ENCODE results near the gene C1QC.

The C1QC gene

DNA sequence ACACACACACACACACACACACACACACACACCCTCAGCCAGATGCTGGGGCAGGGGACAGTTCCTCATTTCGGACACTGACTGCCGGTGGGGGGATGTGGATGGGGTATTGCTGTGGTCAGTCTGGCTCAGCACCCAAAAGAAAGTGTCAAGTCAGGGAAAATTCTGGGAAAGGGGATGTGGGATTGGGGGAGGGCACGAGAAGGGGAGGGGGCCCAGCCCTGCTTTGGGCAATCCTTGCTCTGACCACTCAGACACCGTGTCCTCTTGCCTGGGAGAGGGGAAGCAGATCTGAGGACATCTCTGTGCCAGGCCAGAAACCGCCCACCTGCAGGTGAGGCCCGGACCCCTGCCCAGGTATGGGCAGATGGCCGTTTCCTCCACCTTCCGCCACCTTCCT lies at the start of gene C1QC:
C1QC (plus strand) TSS at position 253 of the 400 bp plus-strand sequence. CDS start 391 bp downstream, outside the sequence.
- Histone ChIP-seq H3K9ac (ENCODE audit: low read depth in 1 of 2, low read length in 2 of 2) (no peak within 1 kb of the TSS), H3K4me3 (ENCODE audit: low read depth in 1 of 2, low read length in 2 of 2) (peak within 1 kb of the TSS; percentile 21 to 24), H3K27ac (ENCODE audit: low read depth, low read length) (no peak within 1 kb of the TSS), H3K4me1 (ENCODE audit: control insufficient read depth in 1 of 2, insufficient read depth in 2 of 2, low read length in 2 of 2) (peaks cover 0 to 3% of the 10 kb centered on the region in 2 donors), H3K9me3 (ENCODE audit: control insufficient read depth in 1 of 2, low read length in 2 of 2) (no peaks in the 10 kb centered on the region), H3K36me3 (ENCODE audit: control insufficient read depth in 1 of 2, insufficient read depth in 2 of 2, low read length in 2 of 2) (no peaks in the 10 kb centered on the region), H3K27me3 (ENCODE audit: control insufficient read depth in 1 of 2, insufficient read depth in 2 of 2, low read length in 2 of 2) (no peaks in the 10 kb centered on the region)

DNA sequence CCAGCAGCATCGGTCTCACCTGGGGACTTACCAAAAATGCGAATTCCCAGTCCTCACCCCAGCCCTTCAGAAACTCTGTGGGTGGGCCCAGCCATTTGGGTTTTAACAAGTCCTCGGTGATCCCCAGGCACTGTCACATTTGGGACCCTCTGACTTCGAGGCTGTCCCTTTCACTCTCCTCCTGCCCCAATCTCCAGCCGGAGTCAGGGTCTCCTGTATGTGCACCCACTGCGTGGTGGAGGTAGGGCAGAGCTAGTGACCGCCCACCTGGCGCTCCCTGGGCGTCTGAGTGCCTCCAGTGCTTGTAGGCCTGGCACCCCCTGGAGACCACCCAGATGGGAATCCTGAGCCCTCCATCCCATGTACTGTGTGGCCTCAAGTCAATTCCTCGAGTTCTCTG lies 49.0 kb upstream of the C1QC start:
- H3K27me3 ChIP-seq (ENCODE audit: control insufficient read depth in 1 of 2, insufficient read depth in 2 of 2, low read length in 2 of 2) = peaks cover 33 to 34% of the 10 kb centered on the region in 2 donors
- H3K4me1 ChIP-seq (ENCODE audit: control insufficient read depth in 1 of 2, insufficient read depth in 2 of 2, low read length in 2 of 2) = no peaks in the 10 kb centered on the region
- H3K36me3 ChIP-seq (ENCODE audit: control insufficient read depth in 1 of 2, insufficient read depth in 2 of 2, low read length in 2 of 2) = no peaks in the 10 kb centered on the region
- no peaks in the 10 kb centered on the region for H3K9me3 ChIP-seq (ENCODE audit: control insufficient read depth in 1 of 2, low read length in 2 of 2)
- H3K4me3 ChIP-seq (ENCODE audit: low read depth in 1 of 2, low read length in 2 of 2) = no peak overlapping the region
- H3K9ac ChIP-seq (ENCODE audit: low read depth in 1 of 2, low read length in 2 of 2) = no peak overlapping the region
- no peak overlapping the region for H3K27ac ChIP-seq (ENCODE audit: low read depth, low read length)

DNA sequence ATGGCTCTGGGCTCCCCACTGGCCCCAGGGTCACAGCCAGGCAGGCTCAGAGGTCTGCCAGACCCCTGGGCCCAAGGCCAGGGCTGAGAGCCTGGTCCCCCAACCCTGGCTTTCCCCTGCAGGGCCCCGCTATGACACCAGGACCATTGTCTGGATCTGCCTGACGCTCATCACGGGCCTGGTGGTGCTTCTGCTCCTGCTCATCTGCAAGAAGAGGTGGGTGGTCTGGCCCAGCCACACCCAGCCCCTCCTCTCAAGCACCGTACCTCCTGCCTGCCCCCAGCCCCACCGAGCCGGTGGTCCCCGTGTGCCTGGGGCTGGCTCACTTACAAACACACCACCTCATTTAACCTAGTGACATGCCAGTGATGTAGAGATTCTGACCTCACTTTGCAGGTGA lies 48.3 kb upstream of the C1QC start:
- H3K27me3 ChIP-seq (ENCODE audit: control insufficient read depth in 1 of 2, insufficient read depth in 2 of 2, low read length in 2 of 2) = peaks cover 32 to 33% of the 10 kb centered on the region in 2 donors
- H3K27ac ChIP-seq (ENCODE audit: low read depth, low read length) = no peak overlapping the region
- no peaks in the 10 kb centered on the region for H3K36me3 ChIP-seq (ENCODE audit: control insufficient read depth in 1 of 2, insufficient read depth in 2 of 2, low read length in 2 of 2)
- no peak overlapping the region for H3K4me3 ChIP-seq (ENCODE audit: low read depth in 1 of 2, low read length in 2 of 2)
- no peaks in the 10 kb centered on the region for H3K4me1 ChIP-seq (ENCODE audit: control insufficient read depth in 1 of 2, insufficient read depth in 2 of 2, low read length in 2 of 2)
- H3K9me3 ChIP-seq (ENCODE audit: control insufficient read depth in 1 of 2, low read length in 2 of 2) = no peaks in the 10 kb centered on the region
- H3K9ac ChIP-seq (ENCODE audit: low read depth in 1 of 2, low read length in 2 of 2) = no peak overlapping the region

DNA sequence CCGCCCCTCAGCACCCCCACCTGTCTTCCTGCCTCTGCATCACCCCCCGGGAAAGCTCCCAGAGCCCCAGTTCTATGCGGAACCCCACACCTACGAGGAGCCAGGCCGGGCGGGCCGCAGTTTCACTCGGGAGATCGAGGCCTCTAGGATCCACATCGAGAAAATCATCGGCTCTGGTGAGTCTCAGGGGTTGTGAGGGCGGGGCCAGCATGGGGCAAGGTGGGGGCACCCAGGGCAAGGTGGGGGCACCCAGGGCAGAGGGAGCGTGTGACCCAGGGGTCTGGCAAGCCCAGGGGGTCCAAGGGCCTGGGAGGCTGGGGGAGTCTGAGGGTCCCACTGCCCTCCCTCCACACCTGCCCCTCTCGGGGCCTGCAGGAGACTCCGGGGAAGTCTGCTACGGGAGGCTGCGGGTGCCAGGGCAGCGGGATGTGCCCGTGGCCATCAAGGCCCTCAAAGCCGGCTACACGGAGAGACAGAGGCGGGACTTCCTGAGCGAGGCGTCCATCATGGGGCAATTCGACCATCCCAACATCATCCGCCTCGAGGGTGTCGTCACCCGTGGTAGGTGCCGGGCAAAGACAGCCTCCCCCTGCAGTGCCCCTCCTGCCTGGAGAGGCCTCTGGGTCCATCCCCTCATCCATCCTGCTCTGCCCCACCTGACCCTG lies 46.0 kb upstream of the C1QC start:
- no peaks in the 10 kb centered on the region for H3K4me1 ChIP-seq (ENCODE audit: control insufficient read depth in 1 of 2, insufficient read depth in 2 of 2, low read length in 2 of 2)
- no peak overlapping the region for H3K27ac ChIP-seq (ENCODE audit: low read depth, low read length)
- peaks cover 25 to 29% of the 10 kb centered on the region in 2 donors for H3K27me3 ChIP-seq (ENCODE audit: control insufficient read depth in 1 of 2, insufficient read depth in 2 of 2, low read length in 2 of 2)
- no peak overlapping the region for H3K9ac ChIP-seq (ENCODE audit: low read depth in 1 of 2, low read length in 2 of 2)
- H3K9me3 ChIP-seq (ENCODE audit: control insufficient read depth in 1 of 2, low read length in 2 of 2) = no peaks in the 10 kb centered on the region
- no peaks in the 10 kb centered on the region for H3K36me3 ChIP-seq (ENCODE audit: control insufficient read depth in 1 of 2, insufficient read depth in 2 of 2, low read length in 2 of 2)
- H3K4me3 ChIP-seq (ENCODE audit: low read depth in 1 of 2, low read length in 2 of 2) = no peak overlapping the region

DNA sequence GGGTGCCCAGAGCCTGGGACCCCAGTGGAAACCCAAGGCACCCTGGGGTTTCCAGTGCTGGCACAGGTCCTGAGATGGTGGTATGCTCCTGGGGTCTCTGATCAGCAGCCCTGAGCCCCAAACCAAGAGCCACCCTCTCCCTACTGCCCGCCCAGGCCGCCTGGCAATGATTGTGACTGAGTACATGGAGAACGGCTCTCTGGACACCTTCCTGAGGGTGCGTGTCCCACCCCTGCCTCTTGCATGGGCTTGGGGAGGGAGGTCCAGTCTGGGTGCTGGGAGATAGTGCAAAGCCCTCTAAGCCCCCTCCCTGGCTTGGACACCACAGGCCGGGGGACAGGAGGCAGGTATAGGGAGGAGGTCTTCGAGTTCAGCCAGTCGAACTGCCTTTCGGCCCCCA lies 45.4 kb upstream of the C1QC start:
- Histone ChIP-seq H3K9ac (ENCODE audit: low read depth in 1 of 2, low read length in 2 of 2) (no peak overlapping the region), H3K27ac (ENCODE audit: low read depth, low read length) (no peak overlapping the region), H3K36me3 (ENCODE audit: control insufficient read depth in 1 of 2, insufficient read depth in 2 of 2, low read length in 2 of 2) (no peaks in the 10 kb centered on the region), H3K9me3 (ENCODE audit: control insufficient read depth in 1 of 2, low read length in 2 of 2) (no peaks in the 10 kb centered on the region), H3K4me3 (ENCODE audit: low read depth in 1 of 2, low read length in 2 of 2) (no peak overlapping the region), H3K27me3 (ENCODE audit: control insufficient read depth in 1 of 2, insufficient read depth in 2 of 2, low read length in 2 of 2) (peaks cover 20 to 26% of the 10 kb centered on the region in 2 donors), H3K4me1 (ENCODE audit: control insufficient read depth in 1 of 2, insufficient read depth in 2 of 2, low read length in 2 of 2) (no peaks in the 10 kb centered on the region)

DNA sequence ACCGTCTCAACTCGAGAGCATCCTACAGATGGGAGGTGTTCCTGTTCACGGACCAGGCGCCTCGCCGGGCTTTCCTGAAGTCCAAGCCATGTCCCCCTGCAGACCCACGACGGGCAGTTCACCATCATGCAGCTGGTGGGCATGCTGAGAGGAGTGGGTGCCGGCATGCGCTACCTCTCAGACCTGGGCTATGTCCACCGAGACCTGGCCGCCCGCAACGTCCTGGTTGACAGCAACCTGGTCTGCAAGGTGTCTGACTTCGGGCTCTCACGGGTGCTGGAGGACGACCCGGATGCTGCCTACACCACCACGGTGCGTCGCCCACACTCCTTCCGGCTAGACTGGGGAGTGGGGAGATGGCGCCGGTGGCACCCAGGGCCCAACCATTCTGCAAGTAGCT lies 44.7 kb upstream of the C1QC start:
- H3K9ac ChIP-seq (ENCODE audit: low read depth in 1 of 2, low read length in 2 of 2) = no peak overlapping the region
- peaks cover 14 to 21% of the 10 kb centered on the region in 2 donors for H3K27me3 ChIP-seq (ENCODE audit: control insufficient read depth in 1 of 2, insufficient read depth in 2 of 2, low read length in 2 of 2)
- H3K4me3 ChIP-seq (ENCODE audit: low read depth in 1 of 2, low read length in 2 of 2) = no peak overlapping the region
- no peaks in the 10 kb centered on the region for H3K9me3 ChIP-seq (ENCODE audit: control insufficient read depth in 1 of 2, low read length in 2 of 2)
- H3K4me1 ChIP-seq (ENCODE audit: control insufficient read depth in 1 of 2, insufficient read depth in 2 of 2, low read length in 2 of 2) = no peaks in the 10 kb centered on the region
- no peaks in the 10 kb centered on the region for H3K36me3 ChIP-seq (ENCODE audit: control insufficient read depth in 1 of 2, insufficient read depth in 2 of 2, low read length in 2 of 2)
- no peak overlapping the region for H3K27ac ChIP-seq (ENCODE audit: low read depth, low read length)

DNA sequence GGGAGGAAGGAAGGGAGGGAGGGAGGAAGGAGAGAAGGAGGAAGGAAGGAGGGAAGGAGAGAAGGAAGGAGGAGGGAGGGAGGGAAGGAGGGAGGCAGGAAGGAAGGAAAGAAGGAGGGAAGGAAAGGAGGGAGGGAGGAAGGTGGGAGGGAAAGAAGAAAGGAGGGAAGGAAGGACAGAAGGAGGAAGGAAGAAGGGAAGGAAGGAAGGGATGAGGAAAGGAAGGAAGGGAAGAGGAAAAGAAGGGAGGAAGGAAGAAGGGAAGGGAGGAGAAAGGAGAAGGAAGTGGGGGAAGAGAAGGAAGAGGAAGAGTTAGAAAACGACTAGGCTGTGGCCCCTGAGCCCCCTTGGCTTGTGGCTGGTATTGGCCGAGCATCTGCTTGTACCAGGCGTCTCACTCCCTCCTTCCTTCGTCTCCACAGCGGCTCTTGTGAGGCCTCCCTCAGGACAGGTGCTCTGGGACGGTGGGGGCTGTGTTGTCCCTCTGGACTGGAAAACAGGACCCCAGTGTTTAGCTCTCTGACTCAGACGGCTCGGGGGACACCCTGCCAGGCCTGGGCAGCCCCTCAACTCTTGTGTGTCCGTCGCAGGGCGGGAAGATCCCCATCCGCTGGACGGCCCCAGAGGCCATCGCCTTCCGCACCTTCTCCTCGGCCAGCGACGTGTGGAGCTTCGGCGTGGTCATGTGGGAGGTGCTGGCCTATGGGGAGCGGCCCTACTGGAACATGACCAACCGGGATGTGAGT lies 43.2 kb upstream of the C1QC start:
- Histone ChIP-seq H3K4me3 (ENCODE audit: low read depth in 1 of 2, low read length in 2 of 2) (no peak overlapping the region), H3K9me3 (ENCODE audit: control insufficient read depth in 1 of 2, low read length in 2 of 2) (no peaks in the 10 kb centered on the region), H3K27ac (ENCODE audit: low read depth, low read length) (no peak overlapping the region), H3K9ac (ENCODE audit: low read depth in 1 of 2, low read length in 2 of 2) (no peak overlapping the region), H3K36me3 (ENCODE audit: control insufficient read depth in 1 of 2, insufficient read depth in 2 of 2, low read length in 2 of 2) (no peaks in the 10 kb centered on the region), H3K4me1 (ENCODE audit: control insufficient read depth in 1 of 2, insufficient read depth in 2 of 2, low read length in 2 of 2) (no peaks in the 10 kb centered on the region), H3K27me3 (ENCODE audit: control insufficient read depth in 1 of 2, insufficient read depth in 2 of 2, low read length in 2 of 2) (peaks cover 5 to 17% of the 10 kb centered on the region in 2 donors)

DNA sequence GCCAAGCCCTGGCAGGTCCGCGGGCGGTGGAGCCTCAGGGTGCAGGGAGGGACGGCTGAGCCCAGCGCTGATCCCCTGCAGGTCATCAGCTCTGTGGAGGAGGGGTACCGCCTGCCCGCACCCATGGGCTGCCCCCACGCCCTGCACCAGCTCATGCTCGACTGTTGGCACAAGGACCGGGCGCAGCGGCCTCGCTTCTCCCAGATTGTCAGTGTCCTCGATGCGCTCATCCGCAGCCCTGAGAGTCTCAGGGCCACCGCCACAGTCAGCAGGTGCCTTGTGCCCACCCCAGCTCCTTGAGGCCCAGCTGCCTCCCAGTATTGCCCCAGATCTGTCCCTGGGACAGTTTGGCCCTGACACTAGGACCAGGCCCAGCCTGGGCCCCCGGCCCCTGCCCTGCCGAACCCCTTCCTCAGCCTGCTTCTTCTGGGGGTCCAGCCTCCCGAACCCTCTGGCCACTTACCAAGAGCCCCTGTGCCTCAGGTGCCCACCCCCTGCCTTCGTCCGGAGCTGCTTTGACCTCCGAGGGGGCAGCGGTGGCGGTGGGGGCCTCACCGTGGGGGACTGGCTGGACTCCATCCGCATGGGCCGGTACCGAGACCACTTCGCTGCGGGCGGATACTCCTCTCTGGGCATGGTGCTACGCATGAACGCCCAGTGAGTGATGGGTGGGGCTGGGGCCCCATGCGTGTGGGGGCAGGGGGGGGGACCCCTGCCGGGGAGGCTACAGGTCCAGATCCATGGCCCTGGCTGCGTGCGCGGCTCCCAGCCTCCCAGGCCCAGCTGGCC lies 42.4 kb upstream of the C1QC start:
- Histone ChIP-seq H3K9me3 (ENCODE audit: control insufficient read depth in 1 of 2, low read length in 2 of 2) (no peaks in the 10 kb centered on the region), H3K27ac (ENCODE audit: low read depth, low read length) (no peak overlapping the region), H3K27me3 (ENCODE audit: control insufficient read depth in 1 of 2, insufficient read depth in 2 of 2, low read length in 2 of 2) (peaks cover 0 to 13% of the 10 kb centered on the region in 2 donors), H3K36me3 (ENCODE audit: control insufficient read depth in 1 of 2, insufficient read depth in 2 of 2, low read length in 2 of 2) (no peaks in the 10 kb centered on the region), H3K9ac (ENCODE audit: low read depth in 1 of 2, low read length in 2 of 2) (no peak overlapping the region), H3K4me3 (ENCODE audit: low read depth in 1 of 2, low read length in 2 of 2) (no peak overlapping the region), H3K4me1 (ENCODE audit: control insufficient read depth in 1 of 2, insufficient read depth in 2 of 2, low read length in 2 of 2) (no peaks in the 10 kb centered on the region)

DNA sequence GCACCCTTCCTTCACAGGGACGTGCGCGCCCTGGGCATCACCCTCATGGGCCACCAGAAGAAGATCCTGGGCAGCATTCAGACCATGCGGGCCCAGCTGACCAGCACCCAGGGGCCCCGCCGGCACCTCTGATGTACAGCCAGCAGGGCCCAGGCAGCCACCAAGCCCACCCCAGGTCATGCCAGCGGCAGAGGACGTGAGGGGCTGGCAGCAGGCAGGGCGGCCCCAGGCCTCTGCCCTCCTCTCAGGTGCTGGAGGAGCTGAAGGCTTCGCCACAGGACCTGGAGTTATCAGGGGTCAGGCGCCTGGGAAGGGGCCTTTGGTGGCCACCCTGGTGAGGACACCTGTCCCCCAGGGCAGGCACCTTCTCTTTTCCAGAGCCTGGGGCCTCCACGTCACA lies 41.8 kb upstream of the C1QC start:
- no peaks in the 10 kb centered on the region for H3K9me3 ChIP-seq (ENCODE audit: control insufficient read depth in 1 of 2, low read length in 2 of 2)
- H3K4me3 ChIP-seq (ENCODE audit: low read depth in 1 of 2, low read length in 2 of 2) = no peak overlapping the region
- no peak overlapping the region for H3K27ac ChIP-seq (ENCODE audit: low read depth, low read length)
- peaks cover 0 to 13% of the 10 kb centered on the region in 2 donors for H3K27me3 ChIP-seq (ENCODE audit: control insufficient read depth in 1 of 2, insufficient read depth in 2 of 2, low read length in 2 of 2)
- H3K36me3 ChIP-seq (ENCODE audit: control insufficient read depth in 1 of 2, insufficient read depth in 2 of 2, low read length in 2 of 2) = no peaks in the 10 kb centered on the region
- no peaks in the 10 kb centered on the region for H3K4me1 ChIP-seq (ENCODE audit: control insufficient read depth in 1 of 2, insufficient read depth in 2 of 2, low read length in 2 of 2)
- no peak overlapping the region for H3K9ac ChIP-seq (ENCODE audit: low read depth in 1 of 2, low read length in 2 of 2)

Data from duodenal mucosa (tissue), 2 donors.